Stimulated activated CD8-positive, alpha-beta memory T cell treated with anti-CD3 and anti-CD28 coated beads, Interleukin-4, amount 100 ng/mL, for 1 hour (primary cell): ENCODE results near the gene MSI2.
"Not testable (repeated sequence)": the region's sequence is repeated elsewhere in the genome, so short reads cannot be mapped to it uniquely, and the experiment has no call there.

Source experiments
- DNase-seq, 2 donors: peaks; one replicate each; pipeline ENCODE4 v3.0.0-alpha.2; 2020; ENCODE audit warnings: low read depth in 2 of 2, low spot score in 1 of 2

The MSI2 gene

GRCh38 chr17:57255776-57256681, at the start of gene MSI2:
MSI2 (plus strand) TSS chr17:57256523; CDS start chr17:57256743, 220 bp downstream.
- peak; percentile 83 to 89 for DNase-seq

DNA sequence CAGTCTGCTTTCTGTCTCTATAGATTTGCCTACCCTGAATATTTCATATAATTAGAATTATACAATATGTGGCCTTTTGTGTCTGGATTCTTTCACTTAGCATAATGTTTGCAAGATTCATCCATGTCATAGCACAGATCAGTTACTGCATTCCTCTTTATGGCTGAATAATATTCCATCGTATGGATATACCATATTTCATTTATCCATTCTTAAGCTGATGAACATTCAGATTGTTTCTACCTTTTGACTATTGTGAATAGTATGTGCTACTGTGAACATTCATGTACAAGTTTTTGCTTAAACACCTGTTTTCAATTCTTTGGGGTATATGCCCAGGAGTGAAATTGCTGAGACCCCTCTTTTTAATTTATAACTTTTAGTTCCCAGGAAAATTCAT, 49.4 kb upstream of the MSI2 start:
- no peak for DNase-seq

GRCh38 chr17:57207396-57207795, 48.9 kb upstream of the MSI2 start:
- DNase-seq = no peak

DNA sequence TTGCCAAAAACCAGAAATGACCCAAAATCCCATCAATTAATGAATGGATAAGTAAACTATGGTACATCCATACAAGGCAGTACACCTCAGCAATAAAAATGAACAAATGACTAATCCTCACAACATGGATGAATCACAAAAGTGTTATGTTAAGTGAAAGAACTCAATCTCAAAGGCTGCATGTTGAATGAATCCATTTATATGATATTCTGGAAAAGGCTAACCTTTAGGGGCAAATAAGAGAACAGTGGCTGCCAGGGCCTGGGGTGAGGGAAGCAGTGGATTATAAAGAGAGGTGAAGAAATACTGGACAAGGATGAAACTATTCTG, 46.1 kb upstream of the MSI2 start:
- DNase-seq = no peak

- no peak for DNase-seq
Measured at GRCh38 chr17:57210972-57211411, 45.3 kb upstream of the MSI2 start.

DNA sequence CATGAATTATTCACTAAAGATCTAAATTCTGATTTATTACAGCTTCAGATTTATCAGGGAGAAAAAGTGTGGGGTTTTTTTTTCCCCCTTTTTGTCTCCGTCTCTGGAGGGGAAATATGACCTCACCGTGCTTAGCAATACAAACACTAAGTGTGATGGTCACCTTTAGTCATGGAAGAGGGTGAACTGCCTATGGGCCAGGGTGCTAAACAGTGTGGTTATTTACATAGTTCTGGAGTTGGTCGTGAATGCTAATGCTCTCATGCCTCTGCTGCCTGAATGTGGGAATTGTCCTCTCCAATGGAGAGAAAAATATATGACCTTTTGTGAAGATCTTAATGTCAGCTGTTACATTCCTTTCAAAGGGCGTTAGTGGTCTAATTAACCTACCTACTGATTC, 44.8 kb upstream of the MSI2 start:
- DNase-seq = no peak

- DNase-seq = no peak
Measured at GRCh38 chr17:57213180-57213825, 43.0 kb upstream of the MSI2 start.

DNA sequence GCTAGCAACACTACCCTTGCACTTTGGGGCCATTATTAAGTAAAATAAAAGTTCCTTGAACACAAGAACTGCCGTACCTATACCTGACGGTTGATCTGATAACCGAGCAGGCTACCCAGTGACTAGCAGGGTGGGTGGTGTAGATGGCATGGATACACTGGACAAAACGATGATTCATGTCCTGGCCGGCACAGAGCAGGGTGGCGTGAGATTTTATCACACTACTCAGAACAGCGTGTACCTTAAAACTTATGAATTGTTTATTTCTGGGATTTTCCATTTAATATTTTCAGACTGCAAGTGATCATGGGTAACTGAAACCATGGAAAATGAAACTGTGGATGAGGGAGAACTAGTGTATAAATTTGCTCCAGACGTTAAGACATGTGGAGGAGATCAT, 41.0 kb upstream of the MSI2 start:
- DNase-seq = no peak

- DNase-seq = no peak
Measured at GRCh38 chr17:57221366-57222350, 34.7 kb upstream of the MSI2 start.

DNA sequence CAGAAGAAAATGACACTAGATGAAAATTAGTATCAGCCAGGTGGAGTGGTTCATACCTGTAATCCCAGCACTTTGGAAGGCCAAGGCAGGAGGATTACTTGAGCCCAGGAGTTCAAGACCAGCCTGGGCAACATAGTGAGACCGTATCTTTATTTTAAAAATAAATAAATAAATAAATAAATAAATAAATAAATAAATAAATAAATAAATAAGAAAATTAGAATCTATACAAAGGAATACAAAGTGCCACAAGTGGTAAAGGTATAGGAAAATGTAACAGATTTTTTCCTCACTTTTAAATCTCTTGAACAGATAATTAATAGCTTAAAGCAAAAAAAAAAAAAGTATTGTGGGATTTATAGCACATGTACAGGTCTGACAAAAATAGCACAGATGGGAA, 33.9 kb upstream of the MSI2 start:
- not testable (repeated sequence) for DNase-seq

- DNase-seq = no peak
Measured at GRCh38 chr17:57225127-57225526, 31.2 kb upstream of the MSI2 start.

DNA sequence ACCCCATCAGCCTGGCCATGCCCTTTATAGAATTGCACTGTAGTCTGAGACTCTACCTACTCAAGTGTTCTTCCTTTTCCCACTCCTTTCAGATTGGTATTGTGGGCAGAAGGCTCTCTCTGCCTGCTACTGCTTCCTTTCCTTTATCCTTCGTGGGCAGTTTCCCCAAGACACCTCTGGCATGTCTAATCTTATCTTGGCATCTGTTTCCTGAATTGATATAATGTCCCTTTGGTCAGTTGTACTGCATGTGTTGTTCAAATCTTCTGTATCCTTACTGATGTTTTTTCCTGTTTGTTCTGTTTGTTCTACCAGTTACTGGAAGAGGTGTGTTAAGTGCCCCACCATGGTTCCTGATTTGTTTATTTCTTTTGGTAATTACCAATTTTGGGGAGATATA, 29.5 kb upstream of the MSI2 start:
- DNase-seq = no peak

DNA sequence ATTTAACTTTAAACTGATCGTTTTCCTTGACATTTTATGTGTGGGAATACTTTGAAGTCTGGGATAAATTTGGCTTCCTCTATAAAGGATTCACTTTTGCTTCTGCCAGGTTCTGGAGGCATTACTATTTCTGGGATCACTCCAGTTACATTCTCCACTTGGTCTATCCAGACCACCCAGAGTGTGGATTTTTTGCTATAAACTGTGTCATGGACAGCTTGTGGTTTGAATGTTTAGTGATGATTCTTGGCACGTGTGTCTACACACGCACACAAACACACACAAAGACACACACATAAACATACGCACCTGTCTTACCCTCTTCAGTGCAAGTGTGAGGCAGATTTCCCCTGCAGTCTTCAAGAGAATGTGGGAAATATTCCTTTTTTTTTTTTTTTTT, 27.4 kb upstream of the MSI2 start:
- DNase-seq = no peak

- DNase-seq = no peak
Measured at GRCh38 chr17:57234061-57234738, 22.1 kb upstream of the MSI2 start.

DNA sequence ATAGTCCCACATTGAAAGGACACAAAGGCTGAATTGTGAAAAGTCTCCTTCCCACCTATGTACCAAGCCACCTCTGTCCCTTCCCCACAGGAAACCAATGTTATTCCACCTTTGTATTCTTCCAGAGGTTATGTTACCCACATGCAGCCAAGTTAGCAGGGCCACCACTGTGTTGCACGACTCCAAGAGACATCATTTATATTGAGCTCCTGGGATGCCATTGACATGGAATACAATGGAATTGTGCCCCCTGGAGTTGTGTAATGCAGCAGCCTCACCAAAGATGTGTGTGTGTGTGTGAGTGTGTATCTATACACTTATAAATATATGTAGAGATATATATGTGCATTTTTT, 21.6 kb upstream of the MSI2 start:
- DNase-seq = no peak

GRCh38 chr17:57235124-57235523, 21.2 kb upstream of the MSI2 start:
- no peak for DNase-seq

GRCh38 chr17:57236686-57237299, 19.5 kb upstream of the MSI2 start:
- DNase-seq = no peak

- no peak for DNase-seq
Measured at GRCh38 chr17:57240648-57241047, 15.7 kb upstream of the MSI2 start.

- no peak for DNase-seq
Measured at GRCh38 chr17:57242148-57242547, 14.2 kb upstream of the MSI2 start.

- DNase-seq = peak; percentile 46 to 59
Measured at GRCh38 chr17:57243171-57243622, 13.1 kb upstream of the MSI2 start.
